Activated CD4-positive, alpha-beta T cell treated with anti-CD3 and anti-CD28 coated beads, Interleukin-2, Interleukin-6, amounts not matched to agents 100 ng/mL and 50 ng/mL, durations not matched to agents 16 hours and 8 hours (primary cell): ENCODE data around the gene C5AR1.
"Not testable (repeated sequence)": the region's sequence is repeated elsewhere in the genome, so short reads cannot be mapped to it uniquely, and the experiment has no call there.

Source experiments
- DNase-seq: peaks from one replicate; pipeline ENCODE4 v3.0.0-alpha.2; 2020

The C5AR1 gene

GRCh38 chr19:47309608-47310007 is at the start of gene C5AR1:
Gene C5AR1 (plus strand): TSS chr19:47309861. CDS start chr19:47309896, 35 bp downstream.
- no peak for DNase-seq

DNA sequence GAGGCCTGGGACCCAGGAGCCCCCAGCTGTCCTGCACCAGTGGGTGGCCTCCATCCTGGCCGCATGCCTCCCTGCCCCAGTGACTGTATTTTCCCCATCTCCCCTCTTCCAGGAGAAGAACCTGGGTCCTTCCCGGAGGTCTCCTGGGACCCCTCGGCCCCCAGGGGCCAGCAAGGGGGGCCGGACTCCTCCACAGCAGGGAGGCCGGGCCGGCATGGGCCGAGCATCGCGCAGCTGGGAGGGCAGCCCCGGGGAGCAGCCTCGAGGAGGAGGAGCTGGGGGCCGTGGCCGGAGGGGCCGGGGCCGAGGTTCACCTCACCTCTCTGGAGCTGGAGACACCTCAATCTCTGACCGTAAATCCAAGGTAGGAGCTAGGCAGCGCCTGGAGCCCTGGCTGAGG is 49.2 kb upstream of the C5AR1 start:
- no peak for DNase-seq

DNA sequence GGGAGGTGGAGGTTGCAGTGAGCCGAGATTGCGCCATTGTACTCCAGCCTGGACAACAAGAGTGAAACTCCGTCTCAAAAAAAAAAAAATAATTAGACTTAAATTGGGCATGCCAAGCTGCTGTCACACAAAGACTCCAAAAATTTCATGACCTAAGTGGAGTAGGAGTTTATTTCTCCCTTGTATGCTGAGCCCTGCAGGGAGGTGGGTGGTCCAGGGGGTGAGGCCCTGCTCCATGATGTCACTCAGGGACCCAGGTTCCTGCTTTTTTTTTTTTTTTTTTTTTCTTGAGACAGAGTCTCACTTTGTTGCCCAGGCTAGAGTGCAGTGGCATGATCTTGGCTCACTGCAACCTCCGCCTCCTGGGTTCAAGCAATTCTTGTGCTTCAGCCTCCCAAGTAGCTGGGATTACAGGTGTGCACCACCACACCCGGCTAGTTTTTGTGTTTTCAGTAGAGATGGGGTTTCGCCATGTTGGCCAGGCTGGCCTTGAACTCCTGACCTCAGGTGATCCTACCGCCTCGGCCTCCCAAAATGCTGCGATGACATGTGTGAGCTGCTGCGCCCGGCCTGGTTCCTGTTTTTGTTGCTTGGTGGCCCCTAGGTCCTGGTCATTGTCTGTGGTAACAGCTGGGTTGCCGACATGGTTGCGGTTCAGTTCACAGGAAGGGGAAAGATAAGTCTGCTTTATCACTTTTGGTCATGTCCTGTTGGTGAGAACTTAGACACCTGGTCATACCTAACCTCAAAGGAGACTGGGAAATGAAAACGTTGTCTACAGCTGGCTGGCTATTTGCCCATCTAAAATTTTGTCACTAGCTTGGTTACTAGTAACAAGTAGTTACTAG is 47.5 kb upstream of the C5AR1 start:
- DNase-seq = not testable (repeated sequence)

DNA sequence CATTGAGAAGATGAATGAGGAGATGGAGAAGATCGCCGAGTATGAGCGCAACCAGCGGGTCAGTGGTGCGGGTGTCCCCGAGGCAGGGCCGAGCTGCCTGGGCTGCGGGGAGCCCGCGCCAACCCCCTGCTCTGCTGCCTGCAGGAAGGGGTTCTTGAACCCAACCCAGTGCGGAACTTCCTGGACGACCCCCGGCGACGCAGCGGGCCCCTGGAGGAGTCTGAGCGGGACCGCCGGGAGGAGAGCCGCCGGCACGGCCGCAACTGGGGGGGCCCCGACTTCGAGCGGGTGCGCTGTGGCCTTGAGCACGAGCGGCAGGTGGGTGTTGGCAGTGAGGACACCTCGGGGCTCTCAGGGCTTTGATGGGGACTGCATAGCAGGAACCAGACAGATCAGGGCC is 45.0 kb upstream of the C5AR1 start:
- DNase-seq = no peak

- no peak for DNase-seq
Observed at GRCh38 chr19:47266401-47266941, 43.2 kb upstream of the C5AR1 start.

DNA sequence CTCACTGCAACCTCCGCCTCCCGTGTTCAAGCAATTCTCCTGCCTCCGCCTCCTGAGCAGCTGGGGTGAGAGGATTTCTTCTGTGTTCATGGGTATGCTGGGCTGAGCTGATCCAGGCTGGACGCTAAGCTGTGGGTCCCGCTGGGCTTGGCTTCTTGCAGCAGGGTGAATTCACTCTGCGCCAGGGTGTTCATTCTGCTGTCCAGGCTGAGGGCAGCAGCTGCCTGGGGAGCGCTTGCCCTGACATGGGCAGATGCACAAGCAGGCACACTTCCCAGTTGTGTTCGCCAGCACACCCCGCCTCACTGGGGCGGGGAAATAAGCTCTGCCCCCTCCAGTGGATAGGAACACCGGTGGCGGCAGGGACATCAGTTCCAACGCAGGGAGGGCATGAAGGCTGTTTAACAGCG is 42.3 kb upstream of the C5AR1 start:
- DNase-seq = no peak

DNA sequence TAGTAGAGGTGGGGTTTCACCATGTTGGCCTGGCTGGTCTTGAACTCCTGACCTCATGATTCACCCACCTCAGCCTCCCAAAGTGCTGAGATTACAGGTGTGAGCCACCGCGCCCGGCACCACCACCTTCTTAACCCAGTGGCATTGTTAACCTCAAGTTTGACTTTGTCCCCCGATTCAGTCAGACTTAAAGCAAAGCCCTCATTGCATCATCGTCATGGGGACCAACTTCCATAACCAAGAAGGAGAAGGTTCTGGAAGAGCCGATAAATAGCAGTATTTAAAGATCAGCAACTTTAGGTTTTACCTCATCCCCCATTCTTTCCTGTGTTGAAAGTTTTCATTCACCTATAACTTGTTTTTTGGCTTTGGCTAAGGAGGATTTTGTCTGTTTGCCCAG is 41.6 kb upstream of the C5AR1 start:
- no peak for DNase-seq

GRCh38 chr19:47269596-47269995 is 40.1 kb upstream of the C5AR1 start:
- no peak for DNase-seq

DNA sequence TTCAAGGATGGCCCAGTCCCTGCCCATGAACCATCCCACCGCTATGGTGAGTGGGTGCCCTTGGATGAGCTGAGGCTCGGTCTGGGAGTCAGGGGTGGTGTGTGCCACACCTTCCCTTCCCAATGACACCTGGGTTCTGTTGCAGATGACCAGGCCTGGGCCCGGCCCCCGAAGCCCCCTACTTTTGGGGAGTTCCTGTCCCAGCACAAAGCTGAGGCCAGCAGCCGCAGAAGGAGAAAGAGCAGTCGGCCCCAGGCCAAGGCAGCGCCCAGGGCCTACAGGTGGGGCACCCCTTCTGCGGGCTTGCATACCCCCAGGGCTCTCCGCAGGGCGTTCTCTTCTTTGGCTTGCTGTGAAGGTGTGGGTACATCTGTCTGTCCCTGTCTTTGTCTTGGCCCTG is 39.3 kb upstream of the C5AR1 start:
- no peak for DNase-seq

DNA sequence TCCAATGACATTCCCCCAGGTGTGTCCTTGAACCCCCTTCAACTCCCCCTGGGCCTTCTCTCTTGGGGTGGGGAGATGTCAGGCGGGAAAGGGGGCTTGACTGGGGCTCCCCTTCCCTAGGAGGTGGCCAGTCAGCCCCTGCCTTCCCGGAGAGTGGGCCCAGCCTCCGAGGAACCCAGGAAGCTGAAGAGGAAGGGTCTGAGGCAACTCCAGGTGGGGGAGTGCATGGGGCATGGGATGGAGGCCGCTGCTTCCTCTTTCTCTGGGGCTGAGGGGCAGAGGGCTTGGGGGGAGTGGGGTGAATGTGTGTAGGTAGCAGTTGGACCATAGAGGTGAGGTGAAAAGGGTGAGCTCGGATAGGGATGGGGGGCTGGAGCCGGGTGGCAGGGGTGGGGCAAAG is 37.7 kb upstream of the C5AR1 start:
- DNase-seq = no peak

- DNase-seq = no peak
Observed at GRCh38 chr19:47272448-47273312, 37.0 kb upstream of the C5AR1 start.

GRCh38 chr19:47273313-47274070 is 36.2 kb upstream of the C5AR1 start:
- DNase-seq = peak; percentile 92

GRCh38 chr19:47274071-47274890 is 35.4 kb upstream of the C5AR1 start, which contains the start of gene INAFM1:
Gene INAFM1 (plus strand): TSS chr19:47274885. CDS start chr19:47274920, 35 bp downstream.
- DNase-seq = peak; percentile 100

DNA sequence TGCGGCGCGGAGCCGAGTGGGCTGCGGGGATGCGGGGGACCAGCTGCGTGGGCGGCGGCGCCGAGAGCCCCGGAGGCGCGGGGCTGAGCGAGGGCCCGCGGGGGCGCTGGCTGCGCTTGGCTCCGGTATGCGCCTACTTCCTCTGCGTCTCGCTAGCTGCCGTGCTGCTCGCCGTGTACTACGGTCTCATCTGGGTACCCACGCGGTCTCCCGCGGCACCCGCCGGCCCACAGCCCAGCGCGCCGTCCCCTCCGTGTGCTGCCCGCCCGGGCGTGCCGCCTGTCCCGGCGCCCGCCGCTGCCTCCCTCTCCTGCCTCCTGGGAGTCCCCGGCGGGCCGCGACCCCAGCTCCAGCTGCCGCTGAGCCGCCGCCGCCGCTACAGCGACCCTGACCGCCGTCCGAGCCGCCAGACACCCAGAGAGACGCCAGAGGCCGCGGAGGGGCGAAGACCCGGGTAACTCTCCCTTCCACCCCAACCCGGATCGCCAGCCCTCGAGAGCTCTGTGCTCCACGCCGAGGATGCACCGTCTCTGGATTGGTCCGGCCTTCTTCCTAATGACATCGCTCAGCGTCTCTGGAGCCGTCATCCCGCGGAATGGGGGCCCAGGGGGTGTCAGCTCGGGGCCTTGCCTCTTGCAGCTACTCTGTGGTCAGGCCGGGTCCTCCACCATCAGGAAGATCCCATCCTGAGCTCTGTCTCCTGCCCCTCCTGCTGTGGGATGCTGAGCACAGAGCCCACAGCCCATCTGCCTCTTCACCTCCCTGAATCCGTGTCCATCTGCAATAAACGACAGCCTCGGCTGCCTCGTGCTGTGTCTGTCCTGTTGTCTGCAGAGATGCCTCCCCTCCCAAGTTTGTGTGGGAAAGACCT is 34.5 kb upstream of the C5AR1 start:
- no peak for DNase-seq

- DNase-seq = no peak
Observed at GRCh38 chr19:47275791-47276461, 33.7 kb upstream of the C5AR1 start.

DNA sequence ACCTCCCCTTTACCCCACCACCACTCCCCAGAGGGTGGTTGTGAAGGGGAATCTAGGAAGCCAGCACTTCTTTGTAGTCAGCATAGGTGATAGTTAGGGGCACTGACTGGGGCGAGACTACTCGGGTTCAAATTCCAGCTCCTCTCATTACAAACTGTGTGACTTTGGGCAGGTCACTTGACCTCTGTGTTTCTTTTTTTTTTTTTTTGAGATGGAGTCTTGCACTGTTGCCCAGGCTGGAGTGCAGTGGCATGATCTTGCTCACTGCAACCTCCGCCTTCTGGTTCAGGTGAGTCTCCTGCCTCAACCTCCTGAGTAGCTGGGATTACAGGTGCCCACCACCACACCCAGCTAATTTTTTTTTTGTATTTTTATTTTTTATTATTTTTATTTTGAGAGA is 33.1 kb upstream of the C5AR1 start:
- not testable (repeated sequence) for DNase-seq

GRCh38 chr19:47280183-47280797 is 29.4 kb upstream of the C5AR1 start:
- DNase-seq = peak; percentile 74

- DNase-seq = no peak
Observed at GRCh38 chr19:47283405-47284059, 26.1 kb upstream of the C5AR1 start.

DNA sequence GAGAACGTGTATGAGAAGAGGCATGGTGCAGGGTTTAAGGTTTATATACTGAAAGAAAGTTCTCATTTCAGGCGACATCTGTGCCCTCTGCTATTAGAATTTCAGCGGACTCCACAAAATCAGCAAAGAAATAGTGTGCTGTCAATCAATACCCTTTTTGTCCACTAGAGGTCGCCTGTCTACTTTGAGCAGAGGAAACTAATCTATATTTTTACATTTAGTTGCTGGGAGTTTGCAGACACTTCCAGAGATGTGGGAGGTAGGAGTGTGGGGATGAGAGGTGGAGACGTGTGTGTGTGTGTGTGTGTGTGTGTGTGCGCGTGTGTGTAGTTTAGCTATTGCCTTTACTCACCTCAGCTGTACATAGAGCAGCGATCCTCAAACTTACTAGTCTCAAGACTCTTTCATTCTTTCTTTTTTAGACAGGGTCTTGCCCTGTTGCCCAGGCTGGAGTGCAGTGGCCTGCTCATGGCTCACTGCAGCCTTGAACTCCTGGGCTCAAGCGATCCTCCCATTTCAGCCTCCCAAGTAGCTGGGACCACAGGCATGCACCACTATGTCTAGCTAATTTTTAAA is 25.2 kb upstream of the C5AR1 start:
- DNase-seq = peak; percentile 80
